Vagina (tissue), 2 donors: ENCODE data around the gene KRTAP10-10. TPM values are rescaled to one million over a fixed set of nuclear protein-coding genes. Genes with fewer than 3 reads are reported as not detected.

Source experiments
- DNase-seq, 2 donors: peaks; one replicate each; pipeline ENCODE4 v3.0.0-alpha.2; 2017; ENCODE audit errors: extremely low spot score in 2 of 2
- H3K27ac ChIP-seq: fragments of 200-600 bp; sonication (generic); one replicate; pipeline ENCODE4 v1.5.1; 2019
- H3K27me3 ChIP-seq: fragments of 200-600 bp; sonication (generic); one replicate; pipeline ENCODE4 v1.5.1; 2019
- H3K36me3 ChIP-seq, 2 donors: fragments of 200-600 bp; sonication (generic); one replicate each; pipeline ENCODE4 v1.5.1; 2017 to 2019
- H3K4me1 ChIP-seq: fragments of 200-600 bp; sonication (generic); one replicate; pipeline ENCODE4 v1.5.1; 2019
- H3K4me3 ChIP-seq, 2 donors: fragments of 200-600 bp; sonication (generic); 1 replicate in 1 of 2; 2 replicates in 1 of 2; pipeline ENCODE4 v1.5.1; 2016 to 2019
- H3K9me3 ChIP-seq: fragments of 200-600 bp; sonication (generic); one replicate; pipeline ENCODE4 v1.5.1; 2019
- CTCF ChIP-seq, 3 experiments: fragments of 450-650 bp in 2 of 3; fragments of 200-600 bp in 1 of 3; sonication (generic) in 1 of 3; IDR thresholded peaks; one replicate each; pipeline ENCODE4 v1.5.1; 2017 to 2019; ENCODE audit warnings: antibody characterized with exemption in 3 of 3, mild to moderate bottlenecking in 2 of 3, moderate library complexity in 2 of 3
- POLR2A ChIP-seq, 2 donors: fragments of 450-650 bp; IDR thresholded peaks; one replicate each; pipeline ENCODE4 v1.6.1; 2017; ENCODE audit warnings: antibody characterized with exemption in 2 of 2, mild to moderate bottlenecking in 2 of 2, moderate library complexity in 2 of 2
- POLR2AphosphoS5 ChIP-seq, 2 donors: sonication (generic); formaldehyde crosslinking; IDR thresholded peaks; one replicate each; pipeline ENCODE4 v1.9.0; 2017; ENCODE audit warnings: antibody characterized with exemption in 2 of 2, mild to moderate bottlenecking in 2 of 2, low read depth in 1 of 2; ENCODE audit not compliant: insufficient read depth in 1 of 2
- intact Hi-C: fragments of 100-400 bp; cut with DNase I; formaldehyde crosslinking; loops from one replicate; pipeline ENCODE4 v1.15.1; 2023
- total RNA-seq: library from RNA; depleted of rRNA; stranded (reverse); fragments of >200 nt; gene quantifications from one replicate; pipeline ENCODE4 v1.2.3, GENCODE V29; 2016

The KRTAP10-10 gene
- total RNA-seq, 1 donor from 2014 or later: not detected

DNA sequence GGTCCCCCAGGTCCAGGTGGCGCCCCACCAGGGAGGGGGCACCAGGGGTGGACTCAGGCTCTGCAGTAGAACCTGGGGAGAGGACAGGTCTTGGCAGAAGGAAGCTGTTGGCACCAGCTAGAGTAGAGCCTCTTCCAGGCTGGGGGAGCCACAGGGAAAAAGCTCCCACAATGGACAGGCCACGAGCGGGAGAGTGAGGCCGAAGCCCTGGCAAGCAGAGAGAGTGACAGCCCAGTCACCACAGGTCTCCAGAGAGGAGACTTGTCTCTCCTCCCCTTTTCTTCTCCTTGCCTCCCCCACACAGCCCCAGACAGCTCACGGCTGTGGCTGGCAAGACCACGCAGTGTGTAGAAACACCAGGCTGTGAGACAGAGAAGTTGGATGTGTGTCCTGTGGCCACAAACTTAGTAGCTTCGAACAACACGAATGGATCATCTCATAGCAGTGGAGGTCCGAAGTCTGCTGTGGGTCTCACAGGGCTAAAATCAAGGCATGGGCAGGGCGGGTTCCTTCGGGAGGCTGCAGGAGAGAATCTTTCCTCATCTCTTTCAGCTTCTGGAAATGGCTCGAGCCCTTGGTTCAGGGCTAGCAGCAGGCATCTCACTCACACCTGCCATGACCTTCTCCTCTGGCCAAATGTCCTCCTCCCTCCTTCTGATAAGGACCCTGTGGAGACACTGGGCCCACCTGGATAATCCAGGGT lies 14.0 kb downstream of the KRTAP10-10 start:
- no peak for DNase-seq
- H3K27me3 ChIP-seq: no peaks in the 10 kb centered on the region

GRCh38 chr21:44653123-44653522 lies 16.0 kb downstream of the KRTAP10-10 start:
- no peaks in the 10 kb centered on the region for H3K9me3 ChIP-seq
- no peak overlapping the region for H3K4me3 ChIP-seq
- no peaks in the 10 kb centered on the region for H3K4me1 ChIP-seq
- TF ChIP-seq CTCF (IDR thresholded peaks at IDR 0.05): no peak
- no peak overlapping the region for H3K27ac ChIP-seq
- no peaks in the 10 kb centered on the region for H3K36me3 ChIP-seq
- no peaks in the 10 kb centered on the region for H3K27me3 ChIP-seq
- intact Hi-C loops: no loop called here
- no peak for DNase-seq

More for the DNA sequence above, 14.0 kb downstream of the KRTAP10-10 start:
- TF ChIP-seq POLR2AphosphoS5 (IDR thresholded peaks at IDR 0.05; ENCODE audit: insufficient read depth in 1 of 2, low read depth in 1 of 2) (no peak), CTCF (IDR thresholded peaks at IDR 0.05) (no peak)
- Histone ChIP-seq H3K27ac (no peak overlapping the region), H3K4me1 (no peaks in the 10 kb centered on the region), H3K36me3 (no peaks in the 10 kb centered on the region), H3K4me3 (no peak overlapping the region), H3K9me3 (no peaks in the 10 kb centered on the region)
- intact Hi-C loops: no loop called here

DNA sequence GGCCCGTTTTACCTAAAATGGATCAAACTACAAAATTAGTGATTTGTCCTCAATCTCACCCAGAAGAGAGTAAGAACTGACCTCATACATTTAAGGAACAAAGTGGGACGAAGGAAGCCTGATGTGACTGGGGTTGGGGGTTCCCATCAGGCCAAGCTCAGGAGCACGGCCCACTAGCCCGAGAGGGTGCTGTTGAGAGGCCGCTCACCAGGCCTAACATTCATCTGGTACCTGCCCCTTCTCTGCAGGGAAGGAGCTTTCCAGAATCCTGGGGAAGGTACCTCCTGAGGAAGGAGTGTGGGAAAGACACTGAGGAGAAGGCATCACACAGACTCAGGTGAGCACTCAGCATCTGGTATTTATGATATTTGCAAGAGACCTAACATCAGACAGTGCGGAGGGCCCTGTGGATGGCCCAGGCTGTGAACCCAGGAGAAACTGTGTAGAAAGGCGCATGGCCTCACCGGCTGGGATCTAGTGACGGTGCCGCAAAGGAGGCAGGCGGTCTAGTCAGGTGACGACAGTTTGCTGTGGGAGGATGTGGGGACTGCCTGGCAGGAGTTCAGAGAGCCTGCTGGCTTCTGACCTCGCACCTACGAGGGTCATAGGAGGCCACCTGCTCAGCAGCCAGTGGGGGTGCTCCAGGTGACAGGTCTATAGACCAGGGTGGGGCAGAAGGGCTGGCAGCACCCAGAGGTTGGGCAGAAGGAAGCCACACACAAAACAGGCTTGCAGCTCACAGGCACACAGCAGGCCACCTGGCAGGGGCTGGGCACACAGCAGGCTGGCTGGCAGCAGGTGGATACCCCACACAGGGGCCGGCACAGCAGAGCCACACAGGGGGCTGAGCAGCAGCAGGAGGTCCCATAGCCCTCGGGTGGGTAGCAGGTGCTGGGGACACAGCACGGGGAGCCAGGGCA lies 16.8 kb downstream of the KRTAP10-10 start:
- TF ChIP-seq POLR2AphosphoS5 (IDR thresholded peaks at IDR 0.05; ENCODE audit: insufficient read depth in 1 of 2, low read depth in 1 of 2): peak in 1 of 2 donors; percentile 45
- TF ChIP-seq CTCF (IDR thresholded peaks at IDR 0.05): no peak
- intact Hi-C loops: no loop called here
- DNase-seq: no peak

GRCh38 chr21:44654576-44655175 lies 17.5 kb downstream of the KRTAP10-10 start, which contains the start of gene KRTAP12-4:
Gene KRTAP12-4 (minus strand): TSS chr21:44654659. CDS start chr21:44654614, 45 bp downstream.
- intact Hi-C loops: no loop called here
- no peaks in the 10 kb centered on the region for H3K36me3 ChIP-seq
- DNase-seq: no peak
- no peaks in the 10 kb centered on the region for H3K4me1 ChIP-seq
- no peak within 1 kb of the TSS for H3K4me3 ChIP-seq
- no peak within 1 kb of the TSS for H3K27ac ChIP-seq
- TF ChIP-seq POLR2AphosphoS5 (IDR thresholded peaks at IDR 0.05; ENCODE audit: insufficient read depth in 1 of 2, low read depth in 1 of 2) (no peak), CTCF (IDR thresholded peaks at IDR 0.05) (no peak), POLR2A (IDR thresholded peaks at IDR 0.05) (no peak)
- H3K27me3 ChIP-seq: no peaks in the 10 kb centered on the region
- no peaks in the 10 kb centered on the region for H3K9me3 ChIP-seq

More for the DNA sequence above, 16.8 kb downstream of the KRTAP10-10 start:
- no peak overlapping the region for H3K4me3 ChIP-seq
- H3K27ac ChIP-seq: no peak overlapping the region
- H3K4me1 ChIP-seq: no peaks in the 10 kb centered on the region
- H3K9me3 ChIP-seq: no peaks in the 10 kb centered on the region
- no peaks in the 10 kb centered on the region for H3K36me3 ChIP-seq
- H3K27me3 ChIP-seq: no peaks in the 10 kb centered on the region
